Right ventricle myocardium inferior (tissue), 1 donor: Measurements from ENCODE around the gene RNASE7. TPM values are rescaled to one million over a fixed set of nuclear protein-coding genes. Genes with fewer than 3 reads are reported as not detected.
A peak's percentile ranks its signal among the peaks of the same experiment; 100 is the strongest.

Experiments
- ATAC-seq: fragments of 200-7000 bp; cut with Tn5 transposase; one replicate; pipeline ENCODE4 v1.9.1; 2020; ENCODE audit warnings: mild to moderate bottlenecking, moderate library complexity
- DNase-seq: peaks from one replicate; pipeline ENCODE4 v3.0.0; 2021; ENCODE audit errors: missing footprints
- intact Hi-C: fragments of 100-400 bp; cut with DNase I; formaldehyde crosslinking; loops from one replicate; pipeline ENCODE4 v1.11.0; 2022
- microRNA-seq: library from miRNA; unstranded; fragments of <30 nt; microRNA quantifications from one replicate; pipeline ENCODE4 v1.2.0, GENCODE V29; 2020
- total RNA-seq: library from RNA; stranded (reverse); fragmentation: NEBNext Ultra II Directional; extraction: Animal tissue kit (Norgen Biotek cat#: 25700); gene quantifications from one replicate; pipeline ENCODE4 v1.2.1, GENCODE V29; 2021
- donor health status: DM: no; HTN: yes; CAD: no; lungs with severe emphysema.

Gene RNASE7
- total RNA-seq, 1 donor from 2014 or later, result not detected

DNA sequence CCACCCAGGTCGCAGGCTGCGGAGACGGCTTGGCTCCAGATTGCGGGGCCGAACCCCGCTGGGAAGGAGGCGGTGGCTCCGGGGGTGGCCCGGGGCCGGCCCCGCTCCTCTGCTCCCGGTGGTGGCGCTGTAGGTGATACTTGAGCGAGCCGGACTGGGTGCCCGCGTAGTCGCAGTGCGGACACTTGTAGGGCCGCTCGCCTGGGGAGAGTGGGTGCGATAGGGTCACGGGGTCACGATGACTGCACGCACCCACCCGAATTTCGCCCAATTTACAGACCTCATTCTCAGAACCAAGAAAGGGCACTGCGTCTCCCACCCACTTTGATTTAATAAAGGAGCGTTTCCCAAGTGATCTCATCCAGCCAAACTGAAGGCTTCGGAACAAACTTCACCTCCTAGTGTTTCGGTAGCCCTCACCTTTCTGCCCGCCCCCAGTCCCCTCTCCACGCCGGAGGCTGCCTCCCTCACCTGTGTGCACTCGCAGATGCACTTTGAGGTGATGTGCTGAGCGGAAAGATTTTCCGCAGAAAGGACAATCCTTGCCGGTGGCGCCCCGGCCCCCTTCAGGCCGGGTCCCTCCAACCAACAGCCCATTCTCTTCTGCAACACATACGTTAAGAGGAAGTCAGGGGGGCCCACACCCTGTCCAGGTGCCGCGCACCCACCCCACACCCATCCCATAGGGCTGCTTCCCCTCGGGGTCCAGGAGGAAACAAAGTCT lies 48.9 kb downstream of the RNASE7 start:
- no peak for ATAC-seq
- DNase-seq, result no peak
- intact Hi-C loops, result loop anchor here (5.0 kb wide), 1 partner anchor 234 kb away; no protein-coding TSS in a partner anchor

DNA sequence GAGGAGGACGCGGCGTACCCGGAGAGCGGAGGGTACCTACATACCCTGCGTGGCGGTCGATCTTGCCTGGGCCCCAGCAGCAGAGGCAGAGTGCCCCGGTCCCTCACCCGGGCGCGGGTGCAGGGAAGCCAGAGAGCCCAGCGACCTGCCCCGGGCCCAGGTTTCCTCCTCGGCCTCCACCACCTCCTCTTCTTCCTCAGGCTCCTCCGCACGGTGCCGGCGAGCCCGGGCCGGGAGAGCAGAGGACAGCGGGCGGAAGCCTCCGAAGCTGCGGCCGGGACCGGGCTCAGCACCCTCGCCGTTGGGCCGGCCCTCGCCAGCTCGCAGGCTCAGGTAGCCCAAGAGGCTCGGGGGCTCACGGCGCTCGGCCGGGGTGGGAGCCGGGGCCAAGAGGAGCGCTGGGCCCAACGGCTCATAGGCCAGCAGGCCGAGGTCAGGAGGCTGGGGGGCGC lies 49.7 kb downstream of the RNASE7 start:
- DNase-seq, result no peak
- peak; percentile 2 for ATAC-seq
- intact Hi-C loops, result loop anchor here (1.0 to 5.0 kb wide), 3 partner anchors 21 to 235 kb away; no protein-coding TSS in a partner anchor

DNA sequence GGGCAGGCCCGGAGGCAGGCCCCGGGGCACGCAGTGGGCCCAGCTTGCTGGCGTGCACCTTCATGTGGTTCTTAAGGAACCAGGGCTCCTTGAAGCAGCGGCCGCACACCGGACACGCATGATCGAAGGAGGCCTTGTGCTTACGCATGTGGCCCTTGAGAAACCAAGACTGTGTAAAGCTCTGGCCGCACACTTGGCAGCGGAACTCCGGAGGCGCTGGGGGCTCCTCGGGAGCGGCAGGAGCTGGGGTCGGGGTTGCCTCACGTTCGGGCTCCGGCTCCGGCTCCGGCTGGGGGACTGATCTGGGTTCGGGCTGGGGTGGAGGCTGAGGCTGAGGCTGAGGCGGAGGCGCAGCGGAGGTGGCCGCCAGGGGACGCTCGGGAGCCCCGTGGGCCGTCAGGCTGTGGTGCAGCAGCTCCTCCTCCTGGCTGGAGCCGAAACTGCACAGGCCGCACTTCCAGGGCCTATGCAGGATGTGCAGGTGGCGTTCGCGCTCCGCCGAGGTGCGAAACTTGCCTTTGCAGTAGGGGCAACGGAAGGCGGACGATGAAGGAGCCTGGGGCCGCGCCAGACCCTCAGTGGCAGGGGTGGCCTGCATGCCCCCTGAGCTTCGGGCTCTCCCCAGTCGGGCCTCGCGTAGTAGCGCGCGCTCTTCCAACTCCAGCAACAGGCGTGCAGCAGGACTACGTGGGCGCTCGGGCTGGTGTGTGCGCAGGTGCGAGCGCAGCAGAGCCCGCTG lies 50.3 kb downstream of the RNASE7 start:
- peak; percentile 88 for ATAC-seq
- intact Hi-C loops, result loop anchor here (1.0 to 5.0 kb wide), 3 partner anchors 21 to 235 kb away; no protein-coding TSS in a partner anchor
- peak; percentile 94 for DNase-seq

DNA sequence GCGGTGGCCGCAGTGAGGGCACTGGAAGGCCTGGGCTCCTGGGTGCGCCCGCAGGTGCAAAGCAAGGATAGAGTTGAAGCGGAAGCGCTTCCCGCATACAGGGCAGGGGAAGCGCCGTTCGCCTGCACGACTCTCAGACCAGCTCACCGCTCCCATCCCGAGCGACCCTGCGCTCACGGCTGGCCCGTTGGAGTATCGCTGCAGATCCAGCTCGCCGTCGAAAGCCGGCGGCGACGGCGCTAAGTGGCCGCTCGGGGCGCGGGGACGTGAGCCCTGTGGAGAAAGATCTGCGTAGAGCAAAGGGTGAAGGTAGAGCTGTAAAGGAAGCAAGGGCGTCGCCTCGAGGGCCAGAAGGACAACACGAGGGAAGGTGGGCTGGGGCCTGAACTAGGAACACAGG lies 50.9 kb downstream of the RNASE7 start:
- ATAC-seq (no peak), DNase-seq (no peak)
- intact Hi-C loops, result loop anchor here (2.0 to 5.0 kb wide), 2 partner anchors 78 to 236 kb away; no protein-coding TSS in a partner anchor

Small RNA genes within 50 kb of the gene (microRNA-seq; reads per million reads assigned to microRNA genes)
- not detected for gene MIR6717

Other genes starting within 250 kb of the RNASE7 start
- 373 TPM for gene RNASE1, start 239.5 kb upstream of the RNASE7 start, total RNA-seq
- not detected for gene RNASE3, start 151.0 kb upstream of the RNASE7 start, total RNA-seq
- 2.6 TPM for gene RNASE2, start 86.9 kb upstream of the RNASE7 start, total RNA-seq
- 44.5 TPM for gene METTL17, start 52.4 kb upstream of the RNASE7 start, total RNA-seq
- gene SLC39A2, start 43.1 kb upstream of the RNASE7 start, total RNA-seq, result not detected
- gene NDRG2, start 17.3 kb upstream of the RNASE7 start, total RNA-seq, result 321 TPM
- gene TPPP2, start 12.1 kb upstream of the RNASE7 start, total RNA-seq, result 1.1 TPM
- gene RNASE13, start 7.6 kb upstream of the RNASE7 start, total RNA-seq, result not detected
- not detected for gene RNASE8, start 15.5 kb downstream of the RNASE7 start, total RNA-seq
- 25.5 TPM for gene ARHGEF40, start 27.9 kb downstream of the RNASE7 start, total RNA-seq
- gene ZNF219, start 56.3 kb downstream of the RNASE7 start, total RNA-seq, result 49.4 TPM
- gene TMEM253, start 58.7 kb downstream of the RNASE7 start, total RNA-seq, result 0.41 TPM
- not detected for gene OR5AU1, start 113.7 kb downstream of the RNASE7 start, total RNA-seq
- gene HNRNPC, start 227.1 kb downstream of the RNASE7 start, total RNA-seq, result 266 TPM
- 0.60 TPM for gene RPGRIP1, start 237.7 kb downstream of the RNASE7 start, total RNA-seq